ENCODE results near the gene AKAP7.

The AKAP7 gene

GRCh38 chr6:131164506-131164905 lies 29.2 kb downstream of the AKAP7 start:
- Histone ChIP-seq H3K9me2 (replicated peaks; ENCODE audit: insufficient read depth, low read length) (no peaks in the 10 kb centered on the region), H4K20me1 (ENCODE audit: insufficient read depth, low read length) (no peaks in the 10 kb centered on the region), H2AFZ (ENCODE audit: low read length) (no peak overlapping the region), H3K27ac (ENCODE audit: low read length) (no peak overlapping the region), H3K9me3 (replicated peaks; ENCODE audit: insufficient read depth, low read length) (no peaks in the 10 kb centered on the region), H3K79me2 (ENCODE audit: low read length) (no peaks in the 10 kb centered on the region), H3K36me3 (replicated peaks; ENCODE audit: insufficient read depth, low read length) (no peaks in the 10 kb centered on the region), H3F3A (ENCODE audit: insufficient read depth, low read length) (no peaks in the 10 kb centered on the region), H3K27me3 (replicated peaks; ENCODE audit: insufficient read depth, low read length) (no peaks in the 10 kb centered on the region), H3K4me1 (ENCODE audit: low read length) (no peaks in the 10 kb centered on the region), H3K4me2 (ENCODE audit: low read depth, low read length) (no peak overlapping the region), H3K4me3 (ENCODE audit: low read length) (no peak overlapping the region), H3K9ac (ENCODE audit: low read length) (no peak overlapping the region)
- TF ChIP-seq CTCF (IDR thresholded peaks at IDR 0.05; ENCODE audit: low read length) (no peak), EZH2 (optimal IDR thresholded peaks at IDR 0.05; ENCODE audit: low read depth, low read length) (no peak), EZH2phosphoT487 (IDR thresholded peaks at IDR 0.05; ENCODE audit: low read length) (no peak)
- DNase-seq = no peak

GRCh38 chr6:131167773-131168172 lies 32.5 kb downstream of the AKAP7 start:
- Histone ChIP-seq H3K9me3 (replicated peaks; ENCODE audit: insufficient read depth, low read length) (no peaks in the 10 kb centered on the region), H3K9ac (ENCODE audit: low read length) (no peak overlapping the region), H3K36me3 (replicated peaks; ENCODE audit: insufficient read depth, low read length) (no peaks in the 10 kb centered on the region), H3K9me2 (replicated peaks; ENCODE audit: insufficient read depth, low read length) (no peaks in the 10 kb centered on the region), H3K4me1 (ENCODE audit: low read length) (no peaks in the 10 kb centered on the region), H3K4me2 (ENCODE audit: low read depth, low read length) (no peak overlapping the region), H3K79me2 (ENCODE audit: low read length) (no peaks in the 10 kb centered on the region), H3K4me3 (ENCODE audit: low read length) (no peak overlapping the region), H4K20me1 (ENCODE audit: insufficient read depth, low read length) (no peaks in the 10 kb centered on the region), H2AFZ (ENCODE audit: low read length) (no peak overlapping the region), H3K27me3 (replicated peaks; ENCODE audit: insufficient read depth, low read length) (no peaks in the 10 kb centered on the region), H3F3A (ENCODE audit: insufficient read depth, low read length) (no peaks in the 10 kb centered on the region), H3K27ac (ENCODE audit: low read length) (no peak overlapping the region)
- TF ChIP-seq CTCF (IDR thresholded peaks at IDR 0.05; ENCODE audit: low read length) (no peak), EZH2 (optimal IDR thresholded peaks at IDR 0.05; ENCODE audit: low read depth, low read length) (no peak), EZH2phosphoT487 (IDR thresholded peaks at IDR 0.05; ENCODE audit: low read length) (no peak)
- DNase-seq = no peak

GRCh38 chr6:131169613-131170012 lies 34.3 kb downstream of the AKAP7 start:
- no peaks in the 10 kb centered on the region for H3K9me3 ChIP-seq (replicated peaks; ENCODE audit: insufficient read depth, low read length)
- H4K20me1 ChIP-seq (ENCODE audit: insufficient read depth, low read length) = no peaks in the 10 kb centered on the region
- H3K36me3 ChIP-seq (replicated peaks; ENCODE audit: insufficient read depth, low read length) = no peaks in the 10 kb centered on the region
- no peak overlapping the region for H3K27ac ChIP-seq (ENCODE audit: low read length)
- H3K79me2 ChIP-seq (ENCODE audit: low read length) = no peaks in the 10 kb centered on the region
- no peak for DNase-seq
- H3K4me2 ChIP-seq (ENCODE audit: low read depth, low read length) = no peak overlapping the region
- H3K9me2 ChIP-seq (replicated peaks; ENCODE audit: insufficient read depth, low read length) = no peaks in the 10 kb centered on the region
- H3K4me1 ChIP-seq (ENCODE audit: low read length) = no peaks in the 10 kb centered on the region
- H2AFZ ChIP-seq (ENCODE audit: low read length) = no peak overlapping the region
- no peaks in the 10 kb centered on the region for H3F3A ChIP-seq (ENCODE audit: insufficient read depth, low read length)
- no peak overlapping the region for H3K9ac ChIP-seq (ENCODE audit: low read length)
- no peaks in the 10 kb centered on the region for H3K27me3 ChIP-seq (replicated peaks; ENCODE audit: insufficient read depth, low read length)
- H3K4me3 ChIP-seq (ENCODE audit: low read length) = no peak overlapping the region
- TF ChIP-seq CTCF (IDR thresholded peaks at IDR 0.05; ENCODE audit: low read length) (no peak), EZH2 (optimal IDR thresholded peaks at IDR 0.05; ENCODE audit: low read depth, low read length) (no peak), EZH2phosphoT487 (IDR thresholded peaks at IDR 0.05; ENCODE audit: low read length) (no peak)

Data from MM.1S (cell line).